HepG2 (cell line): Measurements from ENCODE around the gene NAB2. TPM values are rescaled to one million over a fixed set of nuclear protein-coding genes. Genes with fewer than 3 reads are reported as not detected.

Source experiments
- ATAC-seq: fragments of 200-7000 bp; cut with Tn5 transposase; 3 replicates; pipeline ENCODE4 v1.9.1; 2020; ENCODE audit warnings: mild to moderate bottlenecking, moderate library complexity
- BruUV-seq: library from RNA; stranded (reverse); fragments of 400-500 nt; replicated peaks from 2 replicates; lab custom pipeline; 2021; lab: Mats Ljungman, UMichigan
- CTCF ChIA-PET: fragments of 300-600 bp; formaldehyde crosslinking; extraction: SDS; loops from one replicate; lab custom pipeline; 2021; ENCODE audit warnings: low total read pairs, inconsistent platforms, low intra/inter-chr PET ratio; lab: Yijun Ruan, JAX
- POLR2A ChIA-PET: fragments of 350-600 bp; sonication (Branson Sonifier 250); formaldehyde crosslinking; loops from one replicate; lab custom pipeline; 2020; ENCODE audit warnings: antibody characterized with exemption, inconsistent platforms; lab: Yijun Ruan, JAX
- DNase-seq: peaks from one replicate; pipeline ENCODE4 v3.0.0-alpha.2; 2015; ENCODE audit warnings: low spot score
- FAIRE-seq: peaks from 3 replicates; lab custom pipeline; 2011; peaks lifted over from hg19 to GRCh38; lab: Jason Lieb, UNC
- H2AFZ ChIP-seq: one replicate; pipeline ENCODE4 v1.6.1; 2011; ENCODE audit warnings: low read length, inconsistent platforms
- H3K27ac ChIP-seq: fragments of 300-600 bp; 3 replicates; pipeline ENCODE4 v1.8.0; 2011; ENCODE audit warnings: mixed run types, mild to moderate bottlenecking, mixed read lengths, low read length, inconsistent platforms; ENCODE audit not compliant: insufficient read depth; ENCODE audit errors: extremely low read length
- H3K27me3 ChIP-seq, 2 experiments: fragments of 200-600 bp in 1 of 2; 2 replicates in 1 of 2; 3 replicates in 1 of 2; pipeline versions ENCODE4 v1.6.0 to v1.8.0; 2011; ENCODE audit warnings: low read length in 2 of 2, mild to moderate bottlenecking in 2 of 2, moderate library complexity in 2 of 2, inconsistent platforms in 1 of 2; ENCODE audit not compliant: insufficient read depth in 2 of 2, control insufficient read depth in 1 of 2
- H3K36me3 ChIP-seq, 2 experiments: fragments of 200-600 bp in 1 of 2; replicated peaks in 1 of 2; 2 replicates in 1 of 2; 3 replicates in 1 of 2; pipeline versions ENCODE4 v1.5.1 to v1.8.0; 2011; ENCODE audit warnings: low read length in 2 of 2, inconsistent platforms in 1 of 2; ENCODE audit not compliant: insufficient read depth in 2 of 2, control insufficient read depth in 1 of 2
- H3K4me1 ChIP-seq: 2 replicates; pipeline ENCODE4 v1.5.1; 2012; ENCODE audit warnings: low read length, inconsistent platforms; ENCODE audit not compliant: insufficient read depth
- H3K4me2 ChIP-seq: 2 replicates; pipeline ENCODE4 v1.6.0; 2011; ENCODE audit warnings: low read depth, low read length, inconsistent platforms
- H3K4me3 ChIP-seq, 3 experiments: fragments of 200-600 bp in 1 of 3; sonication (generic), shearing (Covaris generic) in 1 of 3; replicated peaks in 1 of 3; 2 replicates each; pipeline ENCODE4 v1.5.1; 2011 to 2016; ENCODE audit warnings: low read length in 3 of 3, inconsistent platforms in 2 of 3, low read depth in 2 of 3, mild to moderate bottlenecking in 2 of 3, control low read depth in 1 of 3, mixed read lengths in 1 of 3; ENCODE audit not compliant: insufficient read depth in 1 of 3
- H3K79me2 ChIP-seq: one replicate; pipeline ENCODE4 v1.6.1; 2011; ENCODE audit warnings: low read length, inconsistent platforms; ENCODE audit not compliant: insufficient read depth
- H3K9ac ChIP-seq: 2 replicates; pipeline ENCODE4 v1.6.0; 2011; ENCODE audit warnings: mild to moderate bottlenecking, low read depth, low read length, inconsistent platforms; ENCODE audit not compliant: insufficient read depth
- H3K9me3 ChIP-seq: 2 replicates; pipeline ENCODE4 v1.5.1; 2012; ENCODE audit warnings: mild to moderate bottlenecking, low read length
- H4K20me1 ChIP-seq: 2 replicates; pipeline ENCODE4 v1.6.0; 2011; ENCODE audit warnings: inconsistent platforms, mild to moderate bottlenecking, low read length, moderate library complexity; ENCODE audit not compliant: insufficient read depth
- EZH2 ChIP-seq: conservative IDR thresholded peaks from 2 replicates; pipeline ENCODE4 v1.6.1; 2012; ENCODE audit warnings: mild to moderate bottlenecking, low read depth, low read length, moderate library complexity
- GLI4 ChIP-seq: sonication (generic); formaldehyde crosslinking; IDR thresholded peaks from 2 replicates; pipeline ENCODE4 v1.5.1; 2020; ENCODE audit warnings: missing genetic modification reagents, mild to moderate bottlenecking, moderate library complexity, borderline replicate concordance
- HES4 ChIP-seq: sonication (generic); formaldehyde crosslinking; IDR thresholded peaks from 2 replicates; pipeline ENCODE4 v1.9.0; 2021; ENCODE audit warnings: mild to moderate bottlenecking, missing genetic modification reagents, borderline replicate concordance
- HNF4A ChIP-seq: sonication (generic); formaldehyde crosslinking; IDR thresholded peaks from 2 replicates; pipeline ENCODE4 v1.4.0; 2020; ENCODE audit warnings: missing genetic modification reagents
- NFE2 ChIP-seq: sonication (generic); formaldehyde crosslinking; IDR thresholded peaks from 2 replicates; pipeline ENCODE4 v1.4.0; 2020; ENCODE audit warnings: missing genetic modification reagents
- NFIB ChIP-seq: sonication (generic); formaldehyde crosslinking; IDR thresholded peaks from 2 replicates; pipeline ENCODE4 v1.9.0; 2021; ENCODE audit warnings: missing genetic modification reagents, mild to moderate bottlenecking, borderline replicate concordance
- POLR2A ChIP-seq, 2 experiments: IDR thresholded peaks; 2 replicates each; pipeline ENCODE4 v1.6.1; 2011; ENCODE audit warnings: low read depth in 2 of 2, low read length in 2 of 2, mild to moderate bottlenecking in 1 of 2, moderate library complexity in 1 of 2; ENCODE audit not compliant: insufficient read depth in 1 of 2
- SP1 ChIP-seq, 2 experiments: fragments of 450-650 bp in 1 of 2; sonication (generic) in 1 of 2; formaldehyde crosslinking in 1 of 2; IDR thresholded peaks; 2 replicates each; pipeline versions ENCODE4 v1.4.0 to v1.6.1; 2016 to 2020; ENCODE audit warnings: missing genetic modification reagents in 1 of 2
- SP4 ChIP-seq: sonication (generic); formaldehyde crosslinking; IDR thresholded peaks from 2 replicates; pipeline ENCODE4 v1.8.1; 2023; ENCODE audit warnings: mild to moderate bottlenecking, missing genetic modification reagents
- STAT5B ChIP-seq: sonication (generic); formaldehyde crosslinking; IDR thresholded peaks from 2 replicates; pipeline ENCODE4 v1.4.0; 2020; ENCODE audit warnings: missing genetic modification reagents
- TBX2 ChIP-seq: sonication (generic); formaldehyde crosslinking; IDR thresholded peaks from 2 replicates; pipeline ENCODE4 v1.5.0; 2020; ENCODE audit warnings: missing genetic modification reagents, mild to moderate bottlenecking, borderline replicate concordance
- WIZ ChIP-seq: sonication (generic); formaldehyde crosslinking; IDR thresholded peaks from 2 replicates; pipeline ENCODE4 v1.5.1; 2020; ENCODE audit warnings: mild to moderate bottlenecking, missing genetic modification reagents
- YEATS2 ChIP-seq: sonication (generic); formaldehyde crosslinking; IDR thresholded peaks from 2 replicates; pipeline ENCODE4 v1.4.0; 2020; ENCODE audit warnings: missing genetic modification reagents, borderline replicate concordance
- ZNF124 ChIP-seq: sonication (generic); formaldehyde crosslinking; IDR thresholded peaks from 2 replicates; pipeline ENCODE4 v1.4.0; 2020; ENCODE audit warnings: missing genetic modification reagents
- ZNF75D ChIP-seq: sonication (generic); formaldehyde crosslinking; IDR thresholded peaks from 2 replicates; pipeline ENCODE4 v1.8.1; 2023; ENCODE audit warnings: missing genetic modification reagents, mild to moderate bottlenecking, borderline replicate concordance
- ZNF879 ChIP-seq: sonication (generic); formaldehyde crosslinking; IDR thresholded peaks from 2 replicates; pipeline ENCODE4 v1.8.1; 2023; ENCODE audit warnings: missing genetic modification reagents
- ZSCAN21 ChIP-seq: sonication (generic); formaldehyde crosslinking; IDR thresholded peaks from 2 replicates; pipeline ENCODE4 v1.8.0; 2022; ENCODE audit warnings: mild to moderate bottlenecking, missing genetic modification reagents, moderate library complexity, borderline replicate concordance
- ZSCAN29 ChIP-seq: sonication (generic); formaldehyde crosslinking; conservative IDR thresholded peaks from 2 replicates; pipeline ENCODE4 v1.4.0; 2020; ENCODE audit warnings: mild to moderate bottlenecking, missing genetic modification reagents
- WGBS: methylation state at CpG from one replicate; pipeline ENCODE4 v1.1.6; 2017; ENCODE audit warnings: low lambda C conversion rate; 5-methylcytosine and 5-hydroxymethylcytosine counted together
- in situ Hi-C: cut with HindIII; loops from 2 replicates; pipeline ENCODE4 v1.10.0; 2017; ENCODE audit warnings: low pct_unique_long_range_greater_than_20kb; ENCODE audit not compliant: extremely low pct_ligation_motif_present
- intact Hi-C: fragments of 100-400 bp; cut with micrococcal nuclease; formaldehyde crosslinking; loops from one replicate; pipeline ENCODE4 v1.10.0; 2022; ENCODE audit not compliant: unreplicated experiment
- polyA plus RNA-seq, 8 experiments: library from polyadenylated mRNA; depleted of rRNA in 3 of 8; stranded (reverse) in 7 of 8; unstranded in 1 of 8; fragments of >200 nt; fragmentation: Illumina TruSeq in 4 of 8; extraction: Trizol in 4 of 8; gene quantifications; 2 replicates each; pipeline versions ENCODE4 v1.2.1 to v1.2.3, GENCODE V29; 2011 to 2016; ENCODE audit warnings: low read depth in 4 of 8, missing spikeins in 1 of 8, mixed read lengths in 1 of 8; ENCODE audit not compliant: insufficient read depth in 1 of 8
- total RNA-seq, 5 experiments: library from RNA; depleted of rRNA; stranded (reverse); fragments of >200 nt; fragmentation: Illumina TruSeq; extraction: Trizol; gene quantifications; 2 replicates each; pipeline ENCODE4 v1.2.3, GENCODE V29; 2016; ENCODE audit warnings: low read depth in 1 of 5
- TF ChIP-seq, protein P1 (sequence below): sonication (generic); formaldehyde crosslinking; IDR thresholded peaks from 2 replicates; pipeline ENCODE4 v1.4.0; 2020; ENCODE audit warnings: mild to moderate bottlenecking, missing genetic modification reagents
- TF ChIP-seq, protein P2 (sequence below): sonication (generic); formaldehyde crosslinking; IDR thresholded peaks from 2 replicates; pipeline ENCODE4 v1.8.1; 2023; ENCODE audit warnings: mild to moderate bottlenecking, missing genetic modification reagents, borderline replicate concordance
- TF ChIP-seq, protein P3 (sequence below): sonication (generic); formaldehyde crosslinking; IDR thresholded peaks from 2 replicates; pipeline ENCODE4 v1.4.0; 2020; ENCODE audit warnings: mild to moderate bottlenecking, missing genetic modification reagents

The NAB2 gene
- total and polyA plus RNA-seq, 2 of the 13 experiments (the other 11 are each of a cell fraction or from before 2014, with no cell fraction given), result 11.7 to 12.9 TPM

GRCh38 chr12:57042695-57043094, 46.2 kb upstream of the NAB2 start (continued):
- TF ChIP-seq, protein P1, sequence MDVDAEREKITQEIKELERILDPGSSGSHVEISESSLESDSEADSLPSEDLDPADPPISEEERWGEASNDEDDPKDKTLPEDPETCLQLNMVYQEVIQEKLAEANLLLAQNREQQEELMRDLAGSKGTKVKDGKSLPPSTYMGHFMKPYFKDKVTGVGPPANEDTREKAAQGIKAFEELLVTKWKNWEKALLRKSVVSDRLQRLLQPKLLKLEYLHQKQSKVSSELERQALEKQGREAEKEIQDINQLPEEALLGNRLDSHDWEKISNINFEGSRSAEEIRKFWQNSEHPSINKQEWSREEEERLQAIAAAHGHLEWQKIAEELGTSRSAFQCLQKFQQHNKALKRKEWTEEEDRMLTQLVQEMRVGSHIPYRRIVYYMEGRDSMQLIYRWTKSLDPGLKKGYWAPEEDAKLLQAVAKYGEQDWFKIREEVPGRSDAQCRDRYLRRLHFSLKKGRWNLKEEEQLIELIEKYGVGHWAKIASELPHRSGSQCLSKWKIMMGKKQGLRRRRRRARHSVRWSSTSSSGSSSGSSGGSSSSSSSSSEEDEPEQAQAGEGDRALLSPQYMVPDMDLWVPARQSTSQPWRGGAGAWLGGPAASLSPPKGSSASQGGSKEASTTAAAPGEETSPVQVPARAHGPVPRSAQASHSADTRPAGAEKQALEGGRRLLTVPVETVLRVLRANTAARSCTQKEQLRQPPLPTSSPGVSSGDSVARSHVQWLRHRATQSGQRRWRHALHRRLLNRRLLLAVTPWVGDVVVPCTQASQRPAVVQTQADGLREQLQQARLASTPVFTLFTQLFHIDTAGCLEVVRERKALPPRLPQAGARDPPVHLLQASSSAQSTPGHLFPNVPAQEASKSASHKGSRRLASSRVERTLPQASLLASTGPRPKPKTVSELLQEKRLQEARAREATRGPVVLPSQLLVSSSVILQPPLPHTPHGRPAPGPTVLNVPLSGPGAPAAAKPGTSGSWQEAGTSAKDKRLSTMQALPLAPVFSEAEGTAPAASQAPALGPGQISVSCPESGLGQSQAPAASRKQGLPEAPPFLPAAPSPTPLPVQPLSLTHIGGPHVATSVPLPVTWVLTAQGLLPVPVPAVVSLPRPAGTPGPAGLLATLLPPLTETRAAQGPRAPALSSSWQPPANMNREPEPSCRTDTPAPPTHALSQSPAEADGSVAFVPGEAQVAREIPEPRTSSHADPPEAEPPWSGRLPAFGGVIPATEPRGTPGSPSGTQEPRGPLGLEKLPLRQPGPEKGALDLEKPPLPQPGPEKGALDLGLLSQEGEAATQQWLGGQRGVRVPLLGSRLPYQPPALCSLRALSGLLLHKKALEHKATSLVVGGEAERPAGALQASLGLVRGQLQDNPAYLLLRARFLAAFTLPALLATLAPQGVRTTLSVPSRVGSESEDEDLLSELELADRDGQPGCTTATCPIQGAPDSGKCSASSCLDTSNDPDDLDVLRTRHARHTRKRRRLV (CRISPR knock-in tag), result no peak
- TF ChIP-seq EZH2, result no peak
- TF ChIP-seq, protein P2, sequence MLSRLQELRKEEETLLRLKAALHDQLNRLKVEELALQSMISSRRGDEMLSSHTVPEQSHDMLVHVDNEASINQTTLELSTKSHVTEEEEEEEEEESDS (CRISPR knock-in tag), result no peak
- TF ChIP-seq ZSCAN29 (CRISPR knock-in tag), result no peak
- TF ChIP-seq ZNF75D (CRISPR knock-in tag), result no peak
- no peak for TF ChIP-seq STAT5B (CRISPR knock-in tag)
- TF ChIP-seq, all 625 proteins: peak for 0

DNA sequence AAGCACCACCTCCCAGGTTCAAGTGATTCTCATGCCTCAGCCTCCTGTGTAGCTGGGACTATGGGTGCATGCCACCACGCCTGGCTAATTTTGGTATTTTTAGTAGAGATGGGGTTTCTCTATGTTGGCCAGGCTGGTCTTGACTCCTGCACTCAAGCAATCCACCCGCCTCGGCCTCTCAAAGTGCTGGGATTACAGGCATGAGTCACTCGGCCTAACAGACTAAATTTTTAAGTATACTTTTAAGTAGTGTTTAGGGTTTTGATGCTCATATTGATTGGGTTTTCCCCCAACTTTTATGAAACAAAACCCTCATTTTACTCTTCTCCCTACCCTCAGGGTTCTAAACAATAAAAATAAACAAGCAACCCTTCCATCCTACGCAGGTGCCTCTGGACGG, 44.4 kb upstream of the NAB2 start:
- H3K4me2 ChIP-seq, result no peak overlapping the region
- H3K4me3 ChIP-seq, result no peak overlapping the region
- ATAC-seq (no peak), FAIRE-seq (no peak), DNase-seq (no peak)
- H3K9ac ChIP-seq, result no peak overlapping the region
- POLR2A ChIA-PET, result no interaction called here
- intact Hi-C loops (no loop called here), in situ Hi-C loops (no loop called here)
- no peak overlapping the region for H2AFZ ChIP-seq
- no peaks in the 10 kb centered on the region for H3K79me2 ChIP-seq
- CTCF ChIA-PET, result no interaction called here
- no peaks in the 10 kb centered on the region for H4K20me1 ChIP-seq
- TF ChIP-seq ZNF879 (CRISPR knock-in tag), result no peak
- TF ChIP-seq WIZ (CRISPR knock-in tag), result no peak
- no peak for TF ChIP-seq YEATS2 (CRISPR knock-in tag)
- TF ChIP-seq ZSCAN21 (CRISPR knock-in tag), result no peak
- no peak for TF ChIP-seq POLR2A (IDR thresholded peaks at IDR 0.05; ENCODE audit: insufficient read depth in 1 of 2, low read depth in 2 of 2, low read length in 2 of 2)
- TF ChIP-seq TBX2, result no peak
- TF ChIP-seq HES4 (CRISPR knock-in tag), result no peak
- TF ChIP-seq ZNF124 (CRISPR knock-in tag), result no peak
- no peak for TF ChIP-seq HNF4A (CRISPR knock-in tag)
- no peak for TF ChIP-seq SP1 (IDR thresholded peaks at IDR 0.05)
- TF ChIP-seq SP1 (CRISPR knock-in tag; IDR thresholded peaks at IDR 0.05), result no peak
- TF ChIP-seq, protein P3, sequence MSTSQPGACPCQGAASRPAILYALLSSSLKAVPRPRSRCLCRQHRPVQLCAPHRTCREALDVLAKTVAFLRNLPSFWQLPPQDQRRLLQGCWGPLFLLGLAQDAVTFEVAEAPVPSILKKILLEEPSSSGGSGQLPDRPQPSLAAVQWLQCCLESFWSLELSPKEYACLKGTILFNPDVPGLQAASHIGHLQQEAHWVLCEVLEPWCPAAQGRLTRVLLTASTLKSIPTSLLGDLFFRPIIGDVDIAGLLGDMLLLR (CRISPR knock-in tag), result no peak
- TF ChIP-seq GLI4 (CRISPR knock-in tag), result no peak
- no peak for TF ChIP-seq NFE2 (CRISPR knock-in tag)
- no peak for TF ChIP-seq NFIB (CRISPR knock-in tag)
- TF ChIP-seq SP4 (CRISPR knock-in tag), result no peak
- 87% methylated on average over 6 of the region's 6 CpGs for WGBS
- no peaks in the 10 kb centered on the region for H3K36me3 ChIP-seq
- H3K9me3 ChIP-seq, result no peaks in the 10 kb centered on the region
- BruUV-seq, result no TSS peak
- peaks cover 17% of the 10 kb centered on the region for H3K4me1 ChIP-seq
- H3K27ac ChIP-seq, result no peak overlapping the region
- no peaks in the 10 kb centered on the region for H3K27me3 ChIP-seq
